GM10847 (cell line): Measurements from ENCODE around the gene TRIM46.

Source experiments
- POLR2A ChIP-seq: IDR thresholded peaks from 2 replicates; pipeline ENCODE4 v1.6.1; 2011; ENCODE audit not compliant: insufficient read length; ENCODE audit errors: extremely low read depth

TRIM46 gene

GRCh38 chr1:155206891-155207805 is 33.5 kb downstream of the TRIM46 start:
- TF ChIP-seq POLR2A, result no peak

GRCh38 chr1:155207806-155208540 is 34.3 kb downstream of the TRIM46 start, which contains the start of gene THBS3:
Gene THBS3, minus strand, starts transcription at chr1:155207897. Its CDS starts 21 bp downstream, at chr1:155207876.
- no peak for TF ChIP-seq POLR2A

- TF ChIP-seq POLR2A, result peak; percentile 71
Measured at GRCh38 chr1:155208541-155209311, 35.1 kb downstream of the TRIM46 start, which contains the start of gene MTX1. Gene MTX1, plus strand, starts transcription at chr1:155208695. Its CDS starts 110 bp downstream, at chr1:155208805.

- TF ChIP-seq POLR2A, result no peak
Measured at GRCh38 chr1:155209312-155209721, 35.7 kb downstream of the TRIM46 start.

GRCh38 chr1:155210314-155211104 is 36.9 kb downstream of the TRIM46 start:
- TF ChIP-seq POLR2A, result no peak

GRCh38 chr1:155218854-155219591 is 45.4 kb downstream of the TRIM46 start:
- no peak for TF ChIP-seq POLR2A

- no peak for TF ChIP-seq POLR2A
Measured at GRCh38 chr1:155219592-155220031, 46.0 kb downstream of the TRIM46 start.

GRCh38 chr1:155223047-155223446 is 49.4 kb downstream of the TRIM46 start:
- TF ChIP-seq POLR2A, result no peak

- TF ChIP-seq POLR2A, result no peak
Measured at GRCh38 chr1:155226188-155226909, 52.7 kb downstream of the TRIM46 start.

GRCh38 chr1:155226910-155227260 is 53.2 kb downstream of the TRIM46 start:
- TF ChIP-seq POLR2A, result no peak

GRCh38 chr1:155227261-155228095 is 53.8 kb downstream of the TRIM46 start:
- TF ChIP-seq POLR2A, result peak; percentile 85

GRCh38 chr1:155228096-155228427 is 54.4 kb downstream of the TRIM46 start:
- TF ChIP-seq POLR2A, result no peak
